CD4-positive, alpha-beta memory T cell (primary cell): ENCODE data around the gene GPR61. TPM values are rescaled to one million over a fixed set of nuclear protein-coding genes. Genes with fewer than 3 reads are reported as not detected.
A peak's percentile ranks its signal among the peaks of the same experiment; 100 is the strongest.

ENCODE experiments used
- CTCF ChIA-PET: fragments of 350-600 bp; sonication (Branson Sonifier 250); formaldehyde crosslinking; loops from one replicate; lab custom pipeline; 2021; ENCODE audit warnings: inconsistent platforms; ENCODE audit not compliant: partially characterized antibody; lab: Charles Lee
- POLR2A ChIA-PET: fragments of 350-600 bp; sonication (Branson Sonifier 250); formaldehyde crosslinking; loops from one replicate; lab custom pipeline; 2021; ENCODE audit not compliant: partially characterized antibody; lab: Charles Lee
- DNase-seq, 5 donors: peaks; one replicate each; pipeline versions ENCODE4 v3.0.0 to v3.0.0-alpha.2; 2020 to 2022; ENCODE audit warnings: mixed read lengths in 1 of 5
- H3K27ac ChIP-seq: one replicate; pipeline ENCODE4 v1.7.0; 2013; ENCODE audit warnings: low read depth, low read length
- H3K27me3 ChIP-seq: 2 replicates; pipeline ENCODE4 v1.7.0; 2013; ENCODE audit warnings: mild to moderate bottlenecking, low read length, moderate library complexity; ENCODE audit not compliant: insufficient read depth
- H3K36me3 ChIP-seq: 2 replicates; pipeline ENCODE4 v1.7.0; 2013; ENCODE audit warnings: mild to moderate bottlenecking, low read length, moderate library complexity; ENCODE audit not compliant: insufficient read depth
- H3K4me1 ChIP-seq: 2 replicates; pipeline ENCODE4 v1.7.0; 2013; ENCODE audit warnings: mild to moderate bottlenecking, low read length, moderate library complexity; ENCODE audit not compliant: insufficient read depth
- H3K4me3 ChIP-seq, 2 donors: one replicate each; pipeline ENCODE4 v1.7.0; 2013; ENCODE audit warnings: low read length in 2 of 2, mild to moderate bottlenecking in 1 of 2
- H3K9me3 ChIP-seq, 2 donors: one replicate each; pipeline ENCODE4 v1.7.0; 2013; ENCODE audit warnings: low read length in 2 of 2, control low read depth in 1 of 2; ENCODE audit not compliant: control insufficient read depth in 1 of 2
- H3K27ac Mint-ChIP-seq, 7 donors: one replicate each; pipeline ENCODE4 v1.8.0; 2020 to 2021; ENCODE audit warnings: mixed read lengths in 7 of 7, mild to moderate bottlenecking in 6 of 7, inconsistent platforms in 3 of 7, moderate library complexity in 3 of 7
- H3K27me3 Mint-ChIP-seq, 2 donors: one replicate each; pipeline ENCODE4 v1.8.0; 2020 to 2021; ENCODE audit warnings: mixed read lengths in 2 of 2
- H3K36me3 Mint-ChIP-seq, 2 donors: one replicate each; pipeline ENCODE4 v1.8.0; 2020 to 2021; ENCODE audit warnings: mixed read lengths in 2 of 2, inconsistent platforms in 1 of 2, mild to moderate bottlenecking in 1 of 2
- H3K4me1 Mint-ChIP-seq, 4 donors: one replicate each; pipeline ENCODE4 v1.8.0; 2020 to 2021; ENCODE audit warnings: mixed read lengths in 4 of 4, mild to moderate bottlenecking in 1 of 4
- H3K4me3 Mint-ChIP-seq, 8 donors: one replicate each; pipeline ENCODE4 v1.8.0; 2020 to 2021; ENCODE audit warnings: mixed read lengths in 8 of 8, mild to moderate bottlenecking in 7 of 8, moderate library complexity in 6 of 8, inconsistent platforms in 3 of 8
- H3K9me3 Mint-ChIP-seq, 8 donors: one replicate each; pipeline ENCODE4 v1.8.0; 2020 to 2021; ENCODE audit warnings: mixed read lengths in 8 of 8, mild to moderate bottlenecking in 5 of 8, inconsistent platforms in 3 of 8, moderate library complexity in 1 of 8
- intact Hi-C: fragments of 100-400 bp; cut with micrococcal nuclease; formaldehyde crosslinking; loops from one replicate; pipeline ENCODE4 v1.15.1; 2023
- polyA plus RNA-seq, 2 donors: library from polyadenylated mRNA; unstranded; fragments of 300-500 nt; fragmentation: Illumina TruSeq; gene quantifications; one replicate each; pipeline ENCODE4 v1.2.3, GENCODE V29; 2021
- total RNA-seq, 2 experiments: library from RNA; stranded (reverse); gene quantifications; one replicate each; pipeline ENCODE4 v1.2.3, GENCODE V29; 2021

The GPR61 gene
- total and polyA plus RNA-seq, 4 experiments from 2014 or later, result 0.35 to 0.84 (median 0.53) TPM; not detected in 1

DNA sequence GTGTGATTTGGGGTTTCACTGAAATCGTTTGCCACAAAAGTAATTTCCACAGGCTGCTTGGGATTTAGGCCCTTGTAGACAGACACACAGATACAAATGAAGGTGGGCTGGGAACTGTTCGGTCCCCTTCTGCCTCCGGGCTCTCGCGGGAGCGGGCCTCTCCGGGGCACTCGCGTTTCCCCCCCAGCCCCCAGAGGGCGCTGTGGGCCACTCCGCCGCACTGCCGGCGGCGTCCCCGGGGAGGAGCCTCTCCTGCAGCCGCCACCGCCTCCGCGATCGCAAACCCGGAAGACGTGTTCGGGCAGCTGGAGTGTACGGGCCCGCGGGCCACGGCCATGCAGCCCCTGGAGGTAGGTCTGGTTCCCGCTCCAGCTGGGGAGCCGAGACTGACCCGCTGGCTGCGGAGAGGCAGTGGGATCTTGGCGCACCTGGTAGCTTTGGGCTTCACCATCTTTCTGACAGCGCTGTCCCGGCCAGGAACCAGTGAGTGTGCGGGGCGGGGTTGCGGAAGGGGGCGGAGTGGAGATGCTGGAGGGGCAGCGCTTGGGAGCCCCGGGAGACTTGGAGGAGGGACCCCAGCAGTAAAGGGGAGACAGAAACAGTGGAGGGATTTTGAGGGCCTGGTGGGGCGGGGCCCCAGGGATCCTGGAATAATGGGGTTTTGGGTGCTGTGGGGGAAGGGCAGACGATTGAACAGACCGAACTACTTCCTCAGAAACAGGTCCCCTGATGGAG is 45.7 kb upstream of the GPR61 start, which contains the start of gene CYB561D1:
Gene CYB561D1 (plus strand): TSS at position 290 of the 735 bp plus-strand sequence. CDS start 46 bp downstream, at position 336.
- H3K27ac ChIP-seq, result peak within 1 kb of the TSS; percentile 53
- DNase-seq, result peak; percentile 87 to 95 (median 89)
- peaks cover 57% of the 10 kb centered on the region for H3K4me1 ChIP-seq
- Mint-ChIP-seq H3K36me3 (peaks cover 15 to 39% of the 10 kb centered on the region in 2 donors), H3K27me3 (no peaks in the 10 kb centered on the region), H3K4me1 (peaks cover 30 to 60% (median 46%) of the 10 kb centered on the region in 4 donors), H3K27ac (peak within 1 kb of the TSS; percentile 86 to 95 (median 93)), H3K9me3 (no peaks in the 10 kb centered on the region), H3K4me3 (peak within 1 kb of the TSS; percentile 94 to 97 (median 96))
- H3K36me3 ChIP-seq, result peaks cover 17% of the 10 kb centered on the region
- peak within 1 kb of the TSS; percentile 91 to 97 for H3K4me3 ChIP-seq
- no peaks in the 10 kb centered on the region for H3K9me3 ChIP-seq
- no peaks in the 10 kb centered on the region for H3K27me3 ChIP-seq
- intact Hi-C loops, result loop anchor here (1.0 to 5.0 kb wide), 8 partner anchors 8 to 488 kb away; partner anchors contain the start of genes AHCYL1 and PSRC1
- ChIA-PET POLR2A (interaction anchor here (1.4 to 23.6 kb wide), 5 partner anchors 10 to 541 kb away, joined by 3 to 438 read pairs (median 206); partner anchors contain the start of genes AMIGO1, ATXN7L2, PSMA5 and STRIP1), CTCF (interaction anchor here (0.6 to 37.2 kb wide), 14 partner anchors 10 to 287 kb away, joined by 3 to 1669 read pairs (median 6); partner anchors contain the start of genes AMIGO1, ATXN7L2, GNAI3 and GPR61)

DNA sequence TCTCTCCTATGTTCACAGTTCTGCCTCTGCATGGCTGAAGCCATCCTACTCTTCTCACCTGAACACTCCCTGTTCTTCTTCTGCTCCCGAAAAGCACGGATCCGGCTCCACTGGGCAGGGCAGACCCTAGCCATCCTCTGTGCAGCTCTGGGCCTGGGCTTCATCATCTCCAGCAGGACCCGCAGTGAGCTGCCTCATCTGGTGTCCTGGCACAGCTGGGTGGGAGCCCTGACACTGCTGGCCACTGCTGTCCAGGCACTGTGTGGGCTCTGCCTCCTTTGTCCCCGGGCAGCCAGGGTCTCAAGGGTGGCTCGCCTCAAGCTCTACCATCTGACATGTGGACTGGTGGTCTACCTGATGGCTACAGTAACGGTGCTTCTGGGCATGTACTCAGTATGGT is 43.9 kb upstream of the GPR61 start:
- H3K27ac ChIP-seq, result peak overlapping the region; percentile 53
- no peaks in the 10 kb centered on the region for H3K27me3 Mint-ChIP-seq
- DNase-seq, result no peak
- CTCF ChIA-PET, result interaction anchor here (1.0 to 37.2 kb wide), 4 partner anchors 11 to 489 kb away, joined by 3 to 1669 read pairs (median 320); partner anchors contain the start of genes AHCYL1, AMIGO1, ATXN7L2 and GPR61
- peak overlapping the region in 6 of 7 donors; percentile 43 to 95 (median 61) for H3K27ac Mint-ChIP-seq
- peaks cover 70% of the 10 kb centered on the region for H3K4me1 ChIP-seq
- peaks cover 16 to 50% of the 10 kb centered on the region in 2 donors for H3K36me3 Mint-ChIP-seq
- no peaks in the 10 kb centered on the region for H3K9me3 ChIP-seq
- peaks cover 17% of the 10 kb centered on the region for H3K36me3 ChIP-seq
- peaks cover 40 to 73% (median 59%) of the 10 kb centered on the region in 4 donors for H3K4me1 Mint-ChIP-seq
- peak overlapping the region; percentile 94 to 97 (median 96) for H3K4me3 Mint-ChIP-seq
- no peaks in the 10 kb centered on the region for H3K9me3 Mint-ChIP-seq
- H3K4me3 ChIP-seq, result no peak overlapping the region
- intact Hi-C loops, result loop anchor here (2.0 kb wide), 1 partner anchor 213 kb away; the partner anchor contains the start of gene PSRC1
- POLR2A ChIA-PET, result interaction anchor here (16.6 to 23.6 kb wide), 3 partner anchors 12 to 35 kb away, joined by 206 to 438 read pairs (median 292); partner anchors contain the start of genes AMIGO1 and ATXN7L2
- no peaks in the 10 kb centered on the region for H3K27me3 ChIP-seq

DNA sequence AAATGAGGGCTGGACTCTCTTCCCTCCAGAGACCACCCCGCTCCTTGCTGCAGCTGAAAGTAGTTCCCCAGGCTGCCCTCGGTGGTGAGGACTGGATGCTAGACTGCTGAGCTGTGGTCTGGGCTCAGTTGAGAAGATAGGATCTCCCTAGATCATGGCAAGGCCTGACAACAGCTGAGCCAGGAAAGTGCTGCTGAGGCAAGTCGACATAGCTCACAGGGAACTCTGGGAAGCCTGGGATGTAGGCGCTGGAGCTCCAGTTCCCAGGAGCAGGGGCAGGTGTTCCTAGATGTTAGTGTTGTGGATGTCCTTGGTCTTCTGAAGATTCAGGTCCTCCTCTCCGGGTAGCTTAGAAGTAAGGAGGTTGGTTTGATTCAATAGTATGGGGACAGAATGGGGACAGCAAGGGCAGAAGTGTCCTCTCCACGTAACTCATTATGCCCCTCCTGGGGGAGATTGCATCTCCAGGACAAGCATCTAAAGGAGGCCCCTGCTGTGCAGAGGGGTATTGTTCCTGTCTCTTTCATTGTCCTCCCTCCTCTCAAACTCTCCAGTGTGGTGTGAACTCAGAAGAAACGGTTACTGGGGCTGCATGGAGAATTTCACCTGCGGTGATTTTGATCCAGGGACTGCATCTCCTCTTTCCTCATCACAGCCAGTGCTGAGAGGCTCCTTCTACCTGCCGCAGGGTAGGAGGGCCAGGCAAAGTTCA is 42.1 kb upstream of the GPR61 start:
- no peaks in the 10 kb centered on the region for H3K9me3 Mint-ChIP-seq
- Histone ChIP-seq H3K9me3 (no peaks in the 10 kb centered on the region), H3K36me3 (peaks cover 17% of the 10 kb centered on the region), H3K27me3 (no peaks in the 10 kb centered on the region), H3K4me3 (no peak overlapping the region), H3K4me1 (peaks cover 88% of the 10 kb centered on the region), H3K27ac (peak overlapping the region; percentile 6)
- no peaks in the 10 kb centered on the region for H3K27me3 Mint-ChIP-seq
- intact Hi-C loops, result loop anchor here (1.0 kb wide), 1 partner anchor 35 kb away; no protein-coding TSS in a partner anchor
- peaks cover 54 to 90% (median 74%) of the 10 kb centered on the region in 4 donors for H3K4me1 Mint-ChIP-seq
- peaks cover 15 to 53% of the 10 kb centered on the region in 2 donors for H3K36me3 Mint-ChIP-seq
- ChIA-PET CTCF (interaction anchor here (0.9 to 37.2 kb wide), 9 partner anchors 4 to 471 kb away, joined by 3 to 1669 read pairs (median 5); partner anchors contain the start of genes AMIGO1, ATXN7L2, CYB561D1 and GPR61), POLR2A (interaction anchor here (1.1 to 23.6 kb wide), 5 partner anchors 12 to 43 kb away, joined by 3 to 438 read pairs (median 206); partner anchors contain the start of genes AMIGO1, ATXN7L2 and GPR61)
- peak overlapping the region; percentile 69 to 93 (median 77) for H3K27ac Mint-ChIP-seq
- DNase-seq, result no peak
- H3K4me3 Mint-ChIP-seq, result peak overlapping the region; percentile 12 to 71 (median 45)

DNA sequence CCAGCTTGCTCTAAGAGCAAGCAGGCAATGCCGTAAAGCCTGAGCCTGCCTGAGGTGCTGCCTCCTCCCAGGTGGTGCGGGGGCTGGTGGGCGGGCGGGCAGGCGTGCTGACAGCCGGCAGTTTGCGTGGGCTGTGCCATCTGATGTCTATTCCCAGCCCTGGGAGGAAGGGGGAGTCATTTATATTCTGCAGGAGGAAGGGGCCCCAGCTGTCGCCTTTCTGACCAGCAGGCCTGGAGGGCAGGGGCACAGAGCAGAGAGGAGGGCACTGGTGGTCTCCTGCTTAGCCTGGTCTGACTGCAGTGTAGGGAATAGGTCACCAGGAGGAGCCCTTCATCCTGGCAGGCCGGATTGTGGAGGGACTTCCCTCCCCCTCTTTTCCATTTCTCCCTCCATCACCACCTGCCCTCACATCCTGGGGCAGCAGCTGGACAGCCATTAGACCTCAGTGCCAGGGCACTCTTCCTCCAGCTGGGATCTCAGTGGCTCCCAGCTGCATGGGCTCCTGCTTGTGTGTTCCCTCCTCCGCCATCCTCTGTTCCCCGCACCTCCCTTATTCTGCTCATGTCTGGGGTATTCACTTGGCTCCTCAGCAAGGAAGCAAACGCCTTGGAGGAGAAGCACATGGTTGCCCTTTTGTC is 41.4 kb upstream of the GPR61 start:
- peaks cover 60 to 97% (median 80%) of the 10 kb centered on the region in 4 donors for H3K4me1 Mint-ChIP-seq
- Histone ChIP-seq H3K36me3 (peaks cover 17% of the 10 kb centered on the region), H3K4me3 (no peak overlapping the region), H3K27ac (peak overlapping the region; percentile 20), H3K4me1 (peaks cover 94% of the 10 kb centered on the region), H3K9me3 (no peaks in the 10 kb centered on the region), H3K27me3 (no peaks in the 10 kb centered on the region)
- ChIA-PET POLR2A (interaction anchor here (1.1 to 23.6 kb wide), 6 partner anchors 8 to 42 kb away, joined by 3 to 438 read pairs (median 108); partner anchors contain the start of genes AMIGO1, ATXN7L2 and GPR61), CTCF (interaction anchor here (1.0 to 37.2 kb wide), 8 partner anchors 5 to 470 kb away, joined by 3 to 1669 read pairs (median 5); partner anchors contain the start of genes AMIGO1, ATXN7L2, CYB561D1 and GPR61)
- H3K4me3 Mint-ChIP-seq, result peak overlapping the region; percentile 21 to 71 (median 54)
- no peaks in the 10 kb centered on the region for H3K9me3 Mint-ChIP-seq
- intact Hi-C loops, result loop anchor here (1.0 kb wide), 1 partner anchor 34 kb away; no protein-coding TSS in a partner anchor
- H3K36me3 Mint-ChIP-seq, result peaks cover 15 to 54% of the 10 kb centered on the region in 2 donors
- H3K27me3 Mint-ChIP-seq, result no peaks in the 10 kb centered on the region
- no peak for DNase-seq
- H3K27ac Mint-ChIP-seq, result peak overlapping the region; percentile 29 to 93 (median 69)

DNA sequence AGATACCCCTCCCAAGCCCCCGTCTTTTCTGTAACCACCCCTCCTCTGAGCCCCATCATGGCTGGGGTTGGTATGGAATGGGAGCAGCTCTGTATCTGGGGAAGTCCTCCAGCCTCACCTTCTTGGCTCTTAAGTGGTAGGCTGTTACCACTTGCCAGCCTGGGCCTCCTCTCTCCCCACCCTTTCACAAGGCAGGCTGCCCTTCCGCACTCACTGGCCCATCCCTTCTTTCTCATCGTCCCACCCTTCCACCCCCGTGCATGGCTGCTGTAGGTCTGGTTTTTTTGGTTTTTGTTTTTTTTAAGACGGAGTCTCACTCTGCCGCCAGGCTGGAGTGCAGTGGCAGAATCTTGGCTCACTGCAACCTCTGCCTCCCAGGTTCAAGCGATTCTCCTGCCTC is 40.6 kb upstream of the GPR61 start:
- H3K27me3 Mint-ChIP-seq, result no peaks in the 10 kb centered on the region
- H3K36me3 Mint-ChIP-seq, result peaks cover 15 to 53% of the 10 kb centered on the region in 2 donors
- CTCF ChIA-PET, result interaction anchor here (0.5 to 37.2 kb wide), 9 partner anchors 6 to 281 kb away, joined by 3 to 1669 read pairs (median 5); partner anchors contain the start of genes AMIGO1, ATXN7L2, CYB561D1 and GPR61
- no peaks in the 10 kb centered on the region for H3K9me3 Mint-ChIP-seq
- no peak for DNase-seq
- H3K4me1 ChIP-seq, result peaks cover 94% of the 10 kb centered on the region
- H3K4me1 Mint-ChIP-seq, result peaks cover 63 to 97% (median 83%) of the 10 kb centered on the region in 4 donors
- H3K27ac Mint-ChIP-seq, result peak overlapping the region; percentile 70 to 97 (median 91)
- H3K27me3 ChIP-seq, result no peaks in the 10 kb centered on the region
- peaks cover 17% of the 10 kb centered on the region for H3K36me3 ChIP-seq
- intact Hi-C loops, result no loop called here
- no peaks in the 10 kb centered on the region for H3K9me3 ChIP-seq
- POLR2A ChIA-PET, result interaction anchor here (0.6 to 23.6 kb wide), 6 partner anchors 9 to 101 kb away, joined by 3 to 438 read pairs (median 108); partner anchors contain the start of genes AMIGO1, ATXN7L2, GNAI3 and SORT1
- peak overlapping the region; percentile 20 for H3K27ac ChIP-seq
- H3K4me3 ChIP-seq, result no peak overlapping the region
- H3K4me3 Mint-ChIP-seq, result peak overlapping the region in 4 of 8 donors; percentile 27 to 62 (median 42)
